Sigmoid colon (tissue), 4 donors: ENCODE results near the gene EEF1A2.
A peak's percentile ranks its signal among the peaks of the same experiment; 100 is the strongest.

Source experiments
- EP300 ChIP-seq, 4 donors: sonication (generic); formaldehyde crosslinking; IDR thresholded peaks; one replicate each; pipeline ENCODE4 v1.6.1; 2017; ENCODE audit warnings: antibody characterized with exemption in 4 of 4
- POLR2A ChIP-seq, 2 donors: fragments of 450-650 bp; IDR thresholded peaks; one replicate each; pipeline ENCODE4 v1.6.1; 2016; ENCODE audit warnings: antibody characterized with exemption in 2 of 2, mild to moderate bottlenecking in 2 of 2, moderate library complexity in 2 of 2
- POLR2AphosphoS5 ChIP-seq, 4 donors: sonication (generic); formaldehyde crosslinking; IDR thresholded peaks; one replicate each; pipeline ENCODE4 v1.6.1; 2017; ENCODE audit warnings: antibody characterized with exemption in 4 of 4
- TF ChIP-seq, protein P1 (sequence below), 4 experiments: fragments of 450-650 bp in 3 of 4; fragments of 200-600 bp in 1 of 4; IDR thresholded peaks; one replicate each; pipeline ENCODE4 v1.5.1; 2016 to 2019; ENCODE audit warnings: antibody characterized with exemption in 4 of 4, mild to moderate bottlenecking in 3 of 4, moderate library complexity in 2 of 4

DNA sequence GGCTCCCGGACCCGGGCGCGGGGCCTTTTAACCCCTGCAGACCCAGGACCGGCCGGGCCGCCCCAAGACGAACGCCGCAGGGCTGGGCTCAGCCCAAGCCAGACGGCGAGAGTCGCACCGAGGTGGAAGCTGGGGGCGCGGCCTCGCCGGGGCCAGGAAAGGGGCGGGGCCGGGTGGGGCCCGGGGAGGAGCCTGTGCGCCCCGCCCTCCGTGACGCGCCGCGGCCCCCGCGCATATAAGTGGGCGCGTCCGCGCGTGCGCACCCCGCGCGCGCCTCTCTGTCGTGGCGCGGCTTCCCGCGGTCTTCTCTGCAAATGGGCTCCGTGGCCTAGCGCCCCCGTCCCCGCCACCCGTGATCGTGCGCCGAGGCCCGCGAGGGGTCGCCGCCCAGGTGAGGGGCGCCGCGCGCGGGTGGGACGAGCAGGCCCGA is 21.6 kb upstream of the EEF1A2 start, which contains the start of gene PPDPF:
- TF ChIP-seq POLR2A (IDR thresholded peaks at IDR 0.05): peak in 1 of 2 donors; percentile 58
- TF ChIP-seq, protein P1, sequence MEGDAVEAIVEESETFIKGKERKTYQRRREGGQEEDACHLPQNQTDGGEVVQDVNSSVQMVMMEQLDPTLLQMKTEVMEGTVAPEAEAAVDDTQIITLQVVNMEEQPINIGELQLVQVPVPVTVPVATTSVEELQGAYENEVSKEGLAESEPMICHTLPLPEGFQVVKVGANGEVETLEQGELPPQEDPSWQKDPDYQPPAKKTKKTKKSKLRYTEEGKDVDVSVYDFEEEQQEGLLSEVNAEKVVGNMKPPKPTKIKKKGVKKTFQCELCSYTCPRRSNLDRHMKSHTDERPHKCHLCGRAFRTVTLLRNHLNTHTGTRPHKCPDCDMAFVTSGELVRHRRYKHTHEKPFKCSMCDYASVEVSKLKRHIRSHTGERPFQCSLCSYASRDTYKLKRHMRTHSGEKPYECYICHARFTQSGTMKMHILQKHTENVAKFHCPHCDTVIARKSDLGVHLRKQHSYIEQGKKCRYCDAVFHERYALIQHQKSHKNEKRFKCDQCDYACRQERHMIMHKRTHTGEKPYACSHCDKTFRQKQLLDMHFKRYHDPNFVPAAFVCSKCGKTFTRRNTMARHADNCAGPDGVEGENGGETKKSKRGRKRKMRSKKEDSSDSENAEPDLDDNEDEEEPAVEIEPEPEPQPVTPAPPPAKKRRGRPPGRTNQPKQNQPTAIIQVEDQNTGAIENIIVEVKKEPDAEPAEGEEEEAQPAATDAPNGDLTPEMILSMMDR (IDR thresholded peaks at IDR 0.05): no peak
- TF ChIP-seq EP300 (IDR thresholded peaks at IDR 0.05): no peak
- peak; percentile 96 to 99 (median 97) for TF ChIP-seq POLR2AphosphoS5 (IDR thresholded peaks at IDR 0.05)
